Suprapubic skin (tissue), 4 donors: ENCODE data around the gene WWC1. TPM values are rescaled to one million over a fixed set of nuclear protein-coding genes. Genes with fewer than 3 reads are reported as not detected.

ENCODE experiments used
- DNase-seq, 2 donors: peaks; one replicate each; pipeline ENCODE4 v3.0.0-alpha.2; 2019; ENCODE audit warnings: low spot score in 2 of 2
- H3K27ac ChIP-seq: fragments of 200-600 bp; sonication (generic); one replicate; pipeline ENCODE4 v1.5.1; 2019
- H3K27me3 ChIP-seq: fragments of 200-600 bp; sonication (generic); one replicate; pipeline ENCODE4 v1.5.1; 2019
- H3K36me3 ChIP-seq: fragments of 200-600 bp; sonication (generic); one replicate; pipeline ENCODE4 v1.5.1; 2019
- H3K4me1 ChIP-seq: fragments of 200-600 bp; sonication (generic); one replicate; pipeline ENCODE4 v1.5.1; 2019
- H3K4me3 ChIP-seq: fragments of 200-600 bp; sonication (generic); one replicate; pipeline ENCODE4 v1.5.1; 2019; ENCODE audit warnings: mild to moderate bottlenecking
- H3K9me3 ChIP-seq: fragments of 200-600 bp; sonication (generic); one replicate; pipeline ENCODE4 v1.5.1; 2019
- EP300 ChIP-seq: sonication (generic); formaldehyde crosslinking; IDR thresholded peaks from one replicate; pipeline ENCODE4 v1.6.1; 2017; ENCODE audit warnings: antibody characterized with exemption
- POLR2A ChIP-seq, 2 donors: fragments of 450-650 bp; IDR thresholded peaks; one replicate each; pipeline ENCODE4 v1.6.1; 2017; ENCODE audit warnings: antibody characterized with exemption in 2 of 2, mild to moderate bottlenecking in 2 of 2, moderate library complexity in 2 of 2
- POLR2AphosphoS5 ChIP-seq, 3 donors: sonication (generic); formaldehyde crosslinking; IDR thresholded peaks; one replicate each; pipeline ENCODE4 v1.6.1; 2017; ENCODE audit warnings: antibody characterized with exemption in 3 of 3
- WGBS: methylation state at CpG from one replicate; pipeline ENCODE4 v1.1.5; 2018; 5-methylcytosine and 5-hydroxymethylcytosine counted together
- total RNA-seq, 4 donors: library from RNA; depleted of rRNA; stranded (reverse); fragments of >200 nt; gene quantifications; one replicate each; pipeline ENCODE4 v1.1.0, GENCODE V29; 2016
- TF ChIP-seq, protein P1 (sequence below), 2 donors: fragments of 200-600 bp in 1 of 2; fragments of 450-650 bp in 1 of 2; sonication (generic) in 1 of 2; IDR thresholded peaks; one replicate each; pipeline ENCODE4 v1.5.1; 2016 to 2019; ENCODE audit warnings: antibody characterized with exemption in 2 of 2, mild to moderate bottlenecking in 1 of 2, moderate library complexity in 1 of 2

The WWC1 gene
- total RNA-seq = 10 to 100 TPM; 28.3 to 38.3 (median 31.6) TPM

DNA sequence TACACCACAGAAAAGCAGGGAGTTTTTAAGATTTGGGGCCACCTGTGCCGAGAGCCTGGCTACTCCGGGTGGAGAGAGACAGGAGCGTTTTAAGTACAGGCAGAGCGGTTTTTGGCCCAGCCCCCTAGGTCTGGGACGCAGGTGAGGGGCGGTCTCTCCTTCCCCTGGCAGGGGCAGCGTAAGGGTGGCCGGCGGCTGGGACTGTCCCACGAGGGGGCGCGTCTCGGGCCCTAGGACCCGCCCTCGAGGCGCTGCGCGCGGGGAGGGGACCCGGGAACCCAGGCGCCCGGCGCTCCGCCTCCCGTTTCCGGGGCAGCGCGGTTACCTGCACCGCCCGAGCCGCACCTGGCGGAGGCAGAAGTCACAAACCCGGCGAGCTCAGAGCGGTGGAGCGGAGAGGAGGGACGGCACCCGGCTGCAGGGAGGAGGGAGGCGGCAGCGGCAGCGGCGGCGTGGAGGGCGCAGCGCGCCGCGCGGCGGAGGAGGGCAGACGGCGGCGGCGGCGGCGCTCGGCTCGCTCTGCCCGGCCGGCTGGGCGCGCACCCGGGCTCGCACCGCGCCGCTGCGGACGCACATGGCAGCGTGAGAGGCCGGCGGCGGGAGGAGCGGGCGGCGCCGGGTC is at the start of gene WWC1:
Gene WWC1, plus strand, starts transcription at position 304 of the 622 bp plus-strand sequence. CDS start 508 bp downstream, outside the sequence.
- Histone ChIP-seq H3K4me3 (peak within 1 kb of the TSS; percentile 69), H3K36me3 (no peaks in the 10 kb centered on the region), H3K27me3 (peaks cover 32% of the 10 kb centered on the region), H3K27ac (peak within 1 kb of the TSS; percentile 65), H3K4me1 (peaks cover 40% of the 10 kb centered on the region), H3K9me3 (no peaks in the 10 kb centered on the region)
- DNase-seq = peak in 1 of 2 donors; percentile 68
- 0% methylated on average over 6 of the region's 77 CpGs for WGBS
- TF ChIP-seq POLR2A (IDR thresholded peaks at IDR 0.05) = no peak
- TF ChIP-seq EP300 = no peak
- TF ChIP-seq POLR2AphosphoS5 (IDR thresholded peaks at IDR 0.05) = no peak
- TF ChIP-seq, protein P1, sequence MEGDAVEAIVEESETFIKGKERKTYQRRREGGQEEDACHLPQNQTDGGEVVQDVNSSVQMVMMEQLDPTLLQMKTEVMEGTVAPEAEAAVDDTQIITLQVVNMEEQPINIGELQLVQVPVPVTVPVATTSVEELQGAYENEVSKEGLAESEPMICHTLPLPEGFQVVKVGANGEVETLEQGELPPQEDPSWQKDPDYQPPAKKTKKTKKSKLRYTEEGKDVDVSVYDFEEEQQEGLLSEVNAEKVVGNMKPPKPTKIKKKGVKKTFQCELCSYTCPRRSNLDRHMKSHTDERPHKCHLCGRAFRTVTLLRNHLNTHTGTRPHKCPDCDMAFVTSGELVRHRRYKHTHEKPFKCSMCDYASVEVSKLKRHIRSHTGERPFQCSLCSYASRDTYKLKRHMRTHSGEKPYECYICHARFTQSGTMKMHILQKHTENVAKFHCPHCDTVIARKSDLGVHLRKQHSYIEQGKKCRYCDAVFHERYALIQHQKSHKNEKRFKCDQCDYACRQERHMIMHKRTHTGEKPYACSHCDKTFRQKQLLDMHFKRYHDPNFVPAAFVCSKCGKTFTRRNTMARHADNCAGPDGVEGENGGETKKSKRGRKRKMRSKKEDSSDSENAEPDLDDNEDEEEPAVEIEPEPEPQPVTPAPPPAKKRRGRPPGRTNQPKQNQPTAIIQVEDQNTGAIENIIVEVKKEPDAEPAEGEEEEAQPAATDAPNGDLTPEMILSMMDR (IDR thresholded peaks at IDR 0.05) = no peak

DNA sequence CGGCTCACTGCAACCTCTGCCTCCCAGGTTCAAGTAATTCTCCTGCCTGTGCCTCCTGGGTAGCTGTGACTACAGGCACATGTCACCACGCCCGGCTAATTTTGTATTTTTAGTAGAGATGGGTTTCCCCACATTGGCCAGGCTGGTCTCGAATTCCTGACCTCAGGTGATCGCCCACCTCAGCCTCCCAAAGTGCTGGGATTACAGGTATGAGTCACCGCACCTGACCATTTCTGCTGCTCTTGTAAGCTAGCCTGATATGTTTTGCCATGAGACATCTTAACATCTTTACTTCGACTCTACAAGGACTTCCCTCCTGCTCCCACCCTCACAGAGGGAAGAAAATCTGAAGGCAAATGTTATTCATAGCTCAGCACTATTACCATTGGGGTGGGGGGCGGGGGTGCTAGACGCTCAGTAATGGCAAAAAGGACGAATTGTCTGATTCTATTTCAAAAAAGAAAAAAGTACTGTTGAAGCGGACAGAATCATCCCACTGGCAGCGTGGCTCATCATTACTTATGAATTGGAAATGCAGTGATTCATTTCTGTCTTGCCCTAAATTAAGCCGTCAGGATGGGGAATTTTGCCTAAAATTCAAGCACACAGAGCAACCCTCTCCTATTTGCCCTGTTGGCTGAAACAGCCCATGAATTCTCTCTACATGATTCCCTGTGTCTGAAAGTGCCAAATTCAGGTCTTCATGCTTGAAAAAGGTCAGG is 46.4 kb upstream of the WWC1 start:
- no peaks in the 10 kb centered on the region for H3K36me3 ChIP-seq
- no peaks in the 10 kb centered on the region for H3K27me3 ChIP-seq
- no peak overlapping the region for H3K4me3 ChIP-seq
- H3K27ac ChIP-seq = no peak overlapping the region
- TF ChIP-seq EP300 (no peak), POLR2A (IDR thresholded peaks at IDR 0.05) (no peak), POLR2AphosphoS5 (IDR thresholded peaks at IDR 0.05) (no peak)
- TF ChIP-seq, protein P1 (IDR thresholded peaks at IDR 0.05) = no peak
- no peaks in the 10 kb centered on the region for H3K9me3 ChIP-seq
- WGBS = 87% methylated on average over 13 of the region's 13 CpGs
- H3K4me1 ChIP-seq = no peaks in the 10 kb centered on the region
- no peak for DNase-seq

DNA sequence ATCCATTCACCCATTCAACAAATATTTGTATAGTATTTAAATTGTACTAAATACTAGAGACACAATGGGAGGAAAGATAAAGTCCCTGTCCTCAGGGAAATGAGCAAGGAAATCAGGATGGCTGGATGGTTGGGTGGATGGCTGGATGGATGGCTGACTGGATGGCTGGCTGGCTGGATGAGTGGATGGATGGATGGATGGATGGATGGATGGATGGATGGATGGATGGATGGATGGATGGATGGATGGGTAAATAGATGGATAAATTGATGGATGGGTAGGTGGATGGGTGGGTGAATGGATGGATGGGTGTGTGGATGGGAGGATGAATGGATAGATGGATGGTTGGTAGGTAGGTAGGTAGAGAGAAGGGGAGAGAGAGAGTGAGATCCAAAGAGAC is 41.5 kb upstream of the WWC1 start:
- H3K9me3 ChIP-seq = no peaks in the 10 kb centered on the region
- no peak for DNase-seq
- H3K36me3 ChIP-seq = no peaks in the 10 kb centered on the region
- no peaks in the 10 kb centered on the region for H3K27me3 ChIP-seq
- no peak for TF ChIP-seq EP300
- no peak for TF ChIP-seq POLR2A (IDR thresholded peaks at IDR 0.05)
- TF ChIP-seq, protein P1 (IDR thresholded peaks at IDR 0.05) = no peak
- TF ChIP-seq POLR2AphosphoS5 (IDR thresholded peaks at IDR 0.05) = no peak
- no peak overlapping the region for H3K4me3 ChIP-seq
- no peaks in the 10 kb centered on the region for H3K4me1 ChIP-seq
- H3K27ac ChIP-seq = no peak overlapping the region

DNA sequence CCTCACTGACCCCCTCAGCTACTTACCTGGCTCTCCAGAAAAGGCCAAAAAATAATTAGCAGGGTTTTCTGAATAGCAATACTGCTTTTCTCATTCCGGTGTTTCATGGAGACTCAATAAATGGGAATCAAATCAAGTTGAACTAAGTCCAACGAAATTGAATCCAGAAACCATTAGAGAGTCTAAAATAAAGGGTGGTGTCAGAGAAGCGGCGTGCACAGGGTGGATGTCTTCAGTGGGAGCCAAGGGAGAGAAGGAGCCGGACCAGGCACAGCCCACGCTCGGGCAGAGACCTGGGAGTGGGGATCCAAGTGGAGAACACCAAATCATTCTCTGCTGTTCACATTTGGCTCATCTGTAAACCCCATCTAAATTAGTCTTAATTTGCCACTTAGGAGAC is 40.2 kb upstream of the WWC1 start:
- Histone ChIP-seq H3K4me3 (no peak overlapping the region), H3K36me3 (no peaks in the 10 kb centered on the region), H3K27ac (no peak overlapping the region), H3K9me3 (no peaks in the 10 kb centered on the region), H3K4me1 (no peaks in the 10 kb centered on the region), H3K27me3 (no peaks in the 10 kb centered on the region)
- DNase-seq = no peak
- TF ChIP-seq POLR2A (IDR thresholded peaks at IDR 0.05) (no peak), EP300 (no peak), POLR2AphosphoS5 (IDR thresholded peaks at IDR 0.05) (no peak)
- TF ChIP-seq, protein P1 (IDR thresholded peaks at IDR 0.05) = no peak
- 49% methylated on average over 7 of the region's 7 CpGs for WGBS

DNA sequence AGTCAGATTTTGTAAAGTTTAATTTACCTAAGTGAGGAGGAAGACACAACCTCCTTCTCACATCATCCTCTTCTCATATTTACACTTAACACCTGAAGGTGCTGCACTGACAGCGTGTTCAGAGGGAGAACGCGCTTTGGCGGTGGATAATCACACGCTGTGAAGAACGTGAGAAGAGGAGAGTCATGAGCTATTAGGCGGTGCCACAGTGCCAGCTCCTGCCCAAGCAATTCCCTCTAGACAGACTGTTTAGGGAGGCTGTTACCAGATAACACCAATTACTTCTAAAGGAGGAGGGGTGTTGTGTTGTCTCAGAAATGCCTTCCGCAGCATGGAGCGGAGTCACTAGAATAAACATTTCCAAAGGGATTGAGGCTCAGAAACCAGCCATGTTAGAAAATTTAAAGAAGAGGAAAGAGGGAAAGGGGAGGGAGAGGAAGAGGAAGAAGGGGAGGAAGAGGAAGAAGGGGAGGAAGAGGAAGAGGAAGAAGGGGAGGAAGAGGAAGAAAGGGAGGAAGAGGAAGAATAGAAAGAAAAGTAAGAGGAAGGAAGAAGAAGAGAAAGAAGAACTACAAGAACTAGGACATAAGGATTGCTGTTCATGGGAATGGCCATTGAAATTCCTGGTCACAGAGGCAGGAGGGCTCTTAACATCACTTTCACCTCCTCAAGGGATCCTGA is 37.3 kb upstream of the WWC1 start:
- no peaks in the 10 kb centered on the region for H3K9me3 ChIP-seq
- no peak overlapping the region for H3K4me3 ChIP-seq
- no peak for DNase-seq
- H3K36me3 ChIP-seq = no peaks in the 10 kb centered on the region
- no peaks in the 10 kb centered on the region for H3K27me3 ChIP-seq
- H3K4me1 ChIP-seq = no peaks in the 10 kb centered on the region
- WGBS = 84% methylated on average over 9 of the region's 9 CpGs
- no peak for TF ChIP-seq POLR2AphosphoS5 (IDR thresholded peaks at IDR 0.05)
- TF ChIP-seq, protein P1 (IDR thresholded peaks at IDR 0.05) = no peak
- TF ChIP-seq POLR2A (IDR thresholded peaks at IDR 0.05) = no peak
- H3K27ac ChIP-seq = no peak overlapping the region
